ENCODE measurements around the gene DOCK1.

DNA sequence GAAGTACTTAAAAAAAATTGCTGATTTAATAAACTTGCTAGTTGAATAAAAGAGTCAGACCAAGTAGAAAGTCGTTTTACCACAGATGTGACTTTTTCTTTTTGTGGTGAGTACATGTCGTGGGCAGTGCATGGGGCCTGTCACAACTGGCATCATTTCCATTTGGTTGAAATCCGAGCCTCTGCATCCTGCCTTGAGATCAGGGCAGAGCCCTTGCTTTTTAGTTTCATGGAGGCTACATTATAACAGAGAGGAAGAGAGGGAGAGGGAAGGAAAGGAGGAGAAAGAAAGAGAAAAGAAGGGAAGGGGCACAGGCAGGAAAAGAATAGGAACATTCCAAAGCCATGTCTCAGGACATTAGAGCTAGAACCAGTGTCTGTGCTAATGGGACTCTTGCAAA lies 311.6 kb downstream of the DOCK1 start:
- TF ChIP-seq, protein P1, sequence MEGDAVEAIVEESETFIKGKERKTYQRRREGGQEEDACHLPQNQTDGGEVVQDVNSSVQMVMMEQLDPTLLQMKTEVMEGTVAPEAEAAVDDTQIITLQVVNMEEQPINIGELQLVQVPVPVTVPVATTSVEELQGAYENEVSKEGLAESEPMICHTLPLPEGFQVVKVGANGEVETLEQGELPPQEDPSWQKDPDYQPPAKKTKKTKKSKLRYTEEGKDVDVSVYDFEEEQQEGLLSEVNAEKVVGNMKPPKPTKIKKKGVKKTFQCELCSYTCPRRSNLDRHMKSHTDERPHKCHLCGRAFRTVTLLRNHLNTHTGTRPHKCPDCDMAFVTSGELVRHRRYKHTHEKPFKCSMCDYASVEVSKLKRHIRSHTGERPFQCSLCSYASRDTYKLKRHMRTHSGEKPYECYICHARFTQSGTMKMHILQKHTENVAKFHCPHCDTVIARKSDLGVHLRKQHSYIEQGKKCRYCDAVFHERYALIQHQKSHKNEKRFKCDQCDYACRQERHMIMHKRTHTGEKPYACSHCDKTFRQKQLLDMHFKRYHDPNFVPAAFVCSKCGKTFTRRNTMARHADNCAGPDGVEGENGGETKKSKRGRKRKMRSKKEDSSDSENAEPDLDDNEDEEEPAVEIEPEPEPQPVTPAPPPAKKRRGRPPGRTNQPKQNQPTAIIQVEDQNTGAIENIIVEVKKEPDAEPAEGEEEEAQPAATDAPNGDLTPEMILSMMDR (IDR thresholded peaks at IDR 0.05), result no peak
- no peak for TF ChIP-seq POLR2A (IDR thresholded peaks at IDR 0.05)
- no peak for TF ChIP-seq POLR2AphosphoS5 (IDR thresholded peaks at IDR 0.05)
